KMS-11 (cell line): ENCODE data around the gene SIK2.

Experiments used
- H2AFZ ChIP-seq: fragments of 200-600 bp; sonication (generic); 2 replicates; pipeline ENCODE4 v1.6.1; 2016; ENCODE audit warnings: antibody characterized with exemption, mixed run types, low read depth
- H3K27ac ChIP-seq: fragments of 200-600 bp; sonication (generic); 2 replicates; pipeline ENCODE4 v1.6.1; 2016; ENCODE audit warnings: mild to moderate bottlenecking, mixed run types
- H3K27me3 ChIP-seq: fragments of 200-600 bp; sonication (generic); 2 replicates; pipeline ENCODE4 v1.6.1; 2017; ENCODE audit warnings: mild to moderate bottlenecking, low read depth, mixed run types, moderate library complexity; ENCODE audit not compliant: insufficient read depth
- H3K36me3 ChIP-seq: fragments of 200-600 bp; sonication (generic); 2 replicates; pipeline ENCODE4 v1.6.1; 2017; ENCODE audit warnings: mild to moderate bottlenecking, mixed run types; ENCODE audit not compliant: insufficient read depth
- H3K4me1 ChIP-seq: fragments of 200-600 bp; sonication (generic); 2 replicates; pipeline ENCODE4 v1.6.1; 2016; ENCODE audit warnings: mild to moderate bottlenecking, low read depth, mixed run types; ENCODE audit not compliant: poor library complexity, severe bottlenecking
- H3K4me2 ChIP-seq: fragments of 200-600 bp; sonication (generic); 2 replicates; pipeline ENCODE4 v1.7.0; 2016; ENCODE audit warnings: mild to moderate bottlenecking, mixed run types
- H3K4me3 ChIP-seq: fragments of 200-600 bp; sonication (generic); IDR thresholded peaks from 2 replicates; pipeline ENCODE4 v1.6.1; 2017; ENCODE audit warnings: low read depth, low read length, mixed read lengths; ENCODE audit not compliant: insufficient read depth
- H3K79me2 ChIP-seq: fragments of 200-600 bp; sonication (generic); 2 replicates; pipeline ENCODE4 v1.6.1; 2016; ENCODE audit warnings: low read depth, mixed run types; ENCODE audit not compliant: insufficient read depth
- H3K9ac ChIP-seq: fragments of 200-600 bp; sonication (generic); 2 replicates; pipeline ENCODE4 v1.6.1; 2016; ENCODE audit warnings: mild to moderate bottlenecking, mixed run types
- H4K20me1 ChIP-seq: fragments of 200-600 bp; sonication (generic); 2 replicates; pipeline ENCODE4 v1.6.1; 2016; ENCODE audit warnings: mild to moderate bottlenecking, mixed run types; ENCODE audit not compliant: insufficient read depth
- CTCF ChIP-seq: fragments of 200-600 bp; sonication (generic); conservative IDR thresholded peaks from 2 replicates; pipeline ENCODE4 v1.6.1; 2017; ENCODE audit warnings: low read depth, mild to moderate bottlenecking, antibody characterized with exemption, low read length, moderate library complexity, mixed read lengths

Gene SIK2

GRCh38 chr11:111683806-111684205, 81.6 kb downstream of the SIK2 start:
- H4K20me1 ChIP-seq = no peaks in the 10 kb centered on the region
- H3K4me3 ChIP-seq = no peak overlapping the region
- H3K27me3 ChIP-seq = no peaks in the 10 kb centered on the region
- no peaks in the 10 kb centered on the region for H3K36me3 ChIP-seq
- H3K9ac ChIP-seq = no peak overlapping the region
- TF ChIP-seq CTCF = no peak
- H3K27ac ChIP-seq = no peak overlapping the region
- H2AFZ ChIP-seq = no peak overlapping the region
- H3K4me1 ChIP-seq = no peaks in the 10 kb centered on the region
- H3K4me2 ChIP-seq = no peak overlapping the region
- no peaks in the 10 kb centered on the region for H3K79me2 ChIP-seq

- TF ChIP-seq CTCF = no peak
- Histone ChIP-seq H3K9ac (no peak overlapping the region), H4K20me1 (no peaks in the 10 kb centered on the region), H3K27ac (no peak overlapping the region), H3K4me2 (no peak overlapping the region), H3K36me3 (no peaks in the 10 kb centered on the region), H3K79me2 (no peaks in the 10 kb centered on the region), H3K4me3 (no peak overlapping the region), H3K4me1 (no peaks in the 10 kb centered on the region), H3K27me3 (no peaks in the 10 kb centered on the region), H2AFZ (no peak overlapping the region)
Observed at GRCh38 chr11:111684251-111684650, 82.0 kb downstream of the SIK2 start.

GRCh38 chr11:111688013-111688412, 85.8 kb downstream of the SIK2 start:
- no peak overlapping the region for H3K9ac ChIP-seq
- H4K20me1 ChIP-seq = no peaks in the 10 kb centered on the region
- no peaks in the 10 kb centered on the region for H3K4me1 ChIP-seq
- no peak overlapping the region for H3K4me2 ChIP-seq
- no peaks in the 10 kb centered on the region for H3K27me3 ChIP-seq
- no peaks in the 10 kb centered on the region for H3K36me3 ChIP-seq
- H3K4me3 ChIP-seq = no peak overlapping the region
- H3K79me2 ChIP-seq = no peaks in the 10 kb centered on the region
- TF ChIP-seq CTCF = no peak
- H2AFZ ChIP-seq = no peak overlapping the region
- no peak overlapping the region for H3K27ac ChIP-seq

- H3K79me2 ChIP-seq = no peaks in the 10 kb centered on the region
- H3K4me2 ChIP-seq = no peak overlapping the region
Observed at GRCh38 chr11:111691176-111691575, 88.9 kb downstream of the SIK2 start.

More at GRCh38 chr11:111691176-111691575, 88.9 kb downstream of the SIK2 start:
- H3K36me3 ChIP-seq = no peaks in the 10 kb centered on the region
- H3K27me3 ChIP-seq = no peaks in the 10 kb centered on the region
- no peaks in the 10 kb centered on the region for H4K20me1 ChIP-seq
- no peak overlapping the region for H3K27ac ChIP-seq
- H3K9ac ChIP-seq = no peak overlapping the region
- no peak for TF ChIP-seq CTCF
- no peaks in the 10 kb centered on the region for H3K4me1 ChIP-seq
- H2AFZ ChIP-seq = no peak overlapping the region
- H3K4me3 ChIP-seq = no peak overlapping the region
